ENCODE measurements around the gene NDUFS6. TPM values are rescaled to one million over a fixed set of nuclear protein-coding genes. Genes with fewer than 3 reads are reported as not detected.
A peak's percentile ranks its signal among the peaks of the same experiment; 100 is the strongest.

Gene NDUFS6
- polyA plus RNA-seq (ENCODE audit: insufficient read length in 4 of 4), result 10 to 100 TPM; 35.4 to 64.5 (median 54.7) TPM

DNA sequence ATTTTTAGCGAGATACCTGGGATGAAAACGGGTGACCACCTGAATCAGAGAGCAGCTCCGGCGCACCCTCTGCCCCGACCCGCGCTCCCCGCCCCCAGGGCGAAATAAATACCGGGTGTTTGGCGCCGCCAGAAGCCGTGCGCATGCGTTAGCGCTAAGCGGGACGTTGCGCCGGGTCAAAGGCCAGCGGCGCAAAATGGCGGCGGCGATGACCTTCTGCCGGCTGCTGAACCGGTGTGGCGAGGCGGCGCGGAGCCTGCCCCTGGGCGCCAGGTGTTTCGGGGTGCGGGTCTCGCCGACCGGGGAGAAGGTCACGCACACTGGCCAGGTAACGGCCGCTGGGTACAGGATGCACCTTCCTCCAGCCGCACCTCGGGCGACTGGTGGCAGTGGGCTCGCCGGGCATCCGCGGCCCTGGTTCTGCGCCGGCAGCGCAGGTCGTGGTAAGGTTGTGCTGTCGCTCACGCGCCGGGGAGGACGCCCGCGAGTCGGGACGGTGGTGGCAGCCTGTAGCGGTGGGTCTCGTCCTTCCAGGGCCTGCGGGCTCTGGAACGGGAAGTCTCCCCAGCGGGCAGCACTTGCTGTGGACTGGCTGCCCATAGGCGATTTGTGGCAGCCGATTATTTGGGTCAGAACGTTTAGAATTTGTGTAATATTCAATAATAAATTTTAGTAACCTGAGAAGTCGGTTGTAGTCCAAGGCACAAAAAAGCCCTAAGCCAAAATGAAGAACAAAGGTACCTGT lies at the start of gene NDUFS6:
TSS of gene NDUFS6 (plus strand) at position 186 of the 745 bp plus-strand sequence. CDS start at position 197, 11 bp downstream.
- no peak for DNase-seq (ENCODE audit: low read depth in 4 of 4, low spot score in 3 of 4)

DNA sequence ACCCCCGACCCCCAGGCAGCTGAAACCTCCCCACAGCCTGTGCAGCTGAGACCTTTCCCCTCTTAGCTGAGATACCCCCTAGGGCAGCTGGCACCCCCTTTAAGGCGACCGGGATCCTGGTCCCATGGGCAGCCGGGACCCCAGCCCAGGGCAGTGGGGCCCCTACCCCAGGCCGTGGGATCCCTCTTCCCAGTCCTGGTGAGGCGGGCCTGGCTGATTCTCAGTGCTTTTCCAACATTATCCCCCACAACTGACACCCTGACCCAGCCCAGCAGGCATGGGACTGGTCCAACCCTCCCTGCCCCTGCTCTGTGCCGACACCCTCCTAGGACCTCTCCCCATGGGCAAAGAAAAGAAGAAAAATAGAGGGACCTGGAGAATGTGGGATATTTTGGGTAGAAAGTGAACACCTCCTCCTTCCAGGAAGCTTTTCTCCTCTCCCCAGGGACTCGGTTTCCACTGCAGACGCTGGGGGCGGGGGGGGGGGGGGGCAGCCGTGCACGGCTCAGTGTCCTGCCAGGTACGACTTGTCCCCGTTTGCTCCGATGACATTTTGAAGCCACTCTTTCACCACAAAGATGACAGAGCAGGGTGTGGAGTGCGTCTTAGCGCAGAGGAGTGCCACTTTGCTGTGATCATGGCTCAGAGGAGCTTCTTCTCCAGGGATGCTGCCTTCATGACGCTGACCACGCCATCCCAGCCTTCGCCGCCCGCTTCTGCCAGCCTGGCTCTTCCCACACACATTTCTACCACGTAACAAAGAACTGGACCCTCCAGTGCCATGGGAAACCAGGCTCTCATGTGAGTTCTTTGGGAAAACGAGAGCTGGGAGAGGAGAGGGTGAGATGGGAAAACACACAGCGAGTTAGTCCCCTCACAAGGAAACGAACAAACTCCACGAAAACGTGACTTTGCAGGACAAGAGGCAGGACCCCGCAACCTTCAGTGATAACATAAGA lies 49.1 kb upstream of the NDUFS6 start:
- no peak for DNase-seq (ENCODE audit: low read depth in 4 of 4, low spot score in 3 of 4)

DNA sequence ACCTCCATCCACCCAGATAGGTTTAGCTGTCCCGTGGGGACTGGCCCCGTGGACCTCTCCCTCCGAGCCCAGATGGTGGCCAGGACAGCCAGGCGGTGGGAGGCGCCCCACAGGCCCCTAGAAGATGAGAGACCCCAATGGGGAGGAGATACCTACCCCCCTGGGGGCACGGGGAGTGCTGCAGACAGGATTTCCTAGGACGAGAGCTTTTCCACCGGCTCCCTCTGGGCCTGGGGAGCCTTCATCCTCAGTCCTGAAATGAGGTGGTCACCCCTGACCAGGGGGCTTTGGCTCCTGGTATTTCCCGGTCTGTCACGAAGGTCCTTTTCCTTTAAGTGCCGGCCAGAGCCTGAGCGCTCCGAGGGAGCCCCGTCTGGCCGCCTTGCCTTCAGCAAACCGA lies 48.3 kb upstream of the NDUFS6 start:
- no peak for DNase-seq (ENCODE audit: low read depth in 4 of 4, low spot score in 3 of 4)

DNA sequence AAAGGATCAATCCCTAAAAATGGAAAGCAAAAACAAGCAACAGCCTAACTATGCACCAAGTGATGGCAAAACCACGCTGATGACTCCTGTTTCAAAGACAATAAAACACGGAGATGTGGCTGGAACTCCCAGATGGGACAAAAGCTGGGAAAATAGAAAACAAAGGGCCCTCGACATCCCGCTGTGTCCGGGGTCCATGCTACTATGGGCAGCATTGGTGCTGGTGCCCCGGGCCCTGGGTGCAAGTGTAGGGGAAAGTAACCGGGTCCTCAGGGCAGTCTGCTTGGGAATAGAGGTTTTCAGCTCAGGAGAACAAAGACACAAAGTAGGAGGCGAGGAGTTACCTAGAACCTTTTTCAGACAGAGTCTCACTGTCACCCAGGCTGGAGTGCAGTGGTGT lies 47.7 kb upstream of the NDUFS6 start:
- no peak for DNase-seq (ENCODE audit: low read depth in 4 of 4, low spot score in 3 of 4)

DNA sequence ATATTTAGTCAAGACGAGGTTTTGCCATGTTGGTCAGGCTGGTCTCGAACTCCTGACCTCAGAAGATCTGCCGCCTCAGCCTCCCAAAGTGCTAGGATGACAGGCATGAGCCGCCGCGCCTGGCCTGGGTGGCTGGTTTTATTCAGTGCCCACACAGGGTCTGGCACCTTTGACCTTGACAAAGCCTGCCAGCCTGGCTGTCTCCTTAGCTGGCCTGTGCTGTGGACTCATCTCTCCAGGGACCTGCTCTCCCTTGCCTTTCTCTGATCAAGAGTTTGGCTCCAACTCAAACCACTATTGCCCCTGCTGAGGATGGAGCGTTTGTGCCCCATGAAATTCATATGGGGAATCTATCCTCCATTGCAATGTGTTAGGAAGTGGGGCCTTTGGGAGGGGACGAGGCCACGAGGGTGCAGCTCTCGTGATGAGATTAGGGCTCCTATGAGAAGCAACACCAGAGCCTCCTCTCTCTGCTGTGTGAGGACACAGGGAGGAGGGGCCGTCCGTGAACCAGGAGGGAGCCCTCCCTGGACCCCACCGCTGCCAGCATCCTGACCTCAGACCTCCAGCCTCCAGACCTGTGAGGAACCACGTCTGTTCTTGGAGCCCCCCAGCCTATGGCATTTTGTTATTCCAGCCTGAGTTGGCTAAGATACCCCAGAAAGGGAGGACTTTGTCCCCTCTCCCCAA lies 46.5 kb upstream of the NDUFS6 start:
- no peak for DNase-seq (ENCODE audit: low read depth in 4 of 4, low spot score in 3 of 4)

DNA sequence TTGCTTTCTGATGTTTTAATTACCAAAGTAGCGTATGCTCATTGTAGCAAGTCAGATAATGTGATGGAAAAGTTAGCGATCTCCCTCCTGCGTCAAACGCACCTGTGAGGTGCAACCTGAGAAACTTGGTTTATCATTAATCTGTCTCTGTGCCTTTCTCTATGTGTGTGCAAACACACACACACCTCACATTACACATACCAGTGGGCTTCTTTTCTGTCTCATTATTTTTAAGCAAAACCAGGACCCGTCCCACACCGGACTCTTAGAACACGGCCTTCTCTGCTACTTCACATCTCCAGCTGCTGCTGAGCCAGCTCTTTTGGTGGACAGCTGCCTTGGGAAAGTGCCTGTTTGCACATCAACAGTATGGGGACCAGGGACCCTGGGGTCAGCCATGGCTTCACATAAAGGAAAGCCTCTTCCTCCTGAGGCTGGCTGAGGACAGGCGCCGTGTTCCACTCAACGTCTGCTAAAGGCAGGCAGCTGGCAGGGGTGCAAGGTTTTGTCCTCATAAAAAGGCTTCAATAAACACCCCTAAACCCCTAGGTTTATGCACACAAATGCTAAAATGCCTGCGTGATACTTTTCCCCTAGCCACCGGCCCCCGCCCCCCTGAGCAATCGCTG lies 45.8 kb upstream of the NDUFS6 start:
- DNase-seq (ENCODE audit: low read depth in 4 of 4, low spot score in 3 of 4), result no peak

DNA sequence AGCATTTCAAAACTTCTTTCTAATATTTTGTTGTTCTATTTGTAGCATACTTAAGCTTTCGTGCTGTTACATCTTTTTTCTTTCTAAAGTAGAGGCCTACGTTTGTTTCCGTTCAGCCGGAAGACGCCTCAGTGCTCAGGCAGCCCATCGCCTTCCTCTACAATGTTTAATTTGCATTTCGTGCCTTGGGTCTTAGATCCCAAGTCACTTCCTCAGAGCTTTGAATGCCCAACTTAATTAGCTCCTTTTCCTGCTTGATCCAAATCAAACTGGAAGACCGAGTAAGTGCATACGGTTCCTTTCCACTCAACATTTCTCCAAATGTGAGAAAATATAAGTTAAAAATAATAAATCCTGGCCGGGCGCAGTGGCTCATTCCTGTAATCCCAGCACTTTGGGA lies 44.7 kb upstream of the NDUFS6 start:
- no peak for DNase-seq (ENCODE audit: low read depth in 4 of 4, low spot score in 3 of 4)

DNA sequence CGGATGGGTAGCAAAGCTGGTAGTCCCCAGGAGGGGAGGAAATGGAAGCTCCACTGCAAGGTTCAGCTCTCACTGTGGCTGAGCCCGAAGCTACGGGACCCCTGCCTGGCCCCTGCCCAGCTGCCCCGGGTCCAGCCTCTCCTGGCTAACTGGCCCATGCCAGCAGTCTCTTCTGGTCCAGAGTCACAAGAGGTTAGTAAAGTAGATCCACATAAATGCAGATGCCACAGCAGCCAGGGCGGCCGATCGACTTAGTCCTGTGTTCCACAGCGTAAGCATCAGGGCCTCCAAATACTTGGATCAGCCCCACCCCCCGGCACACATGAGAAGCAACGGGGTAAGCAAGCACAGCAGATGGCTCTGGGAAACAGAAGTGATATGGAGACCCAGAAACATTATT lies 43.7 kb upstream of the NDUFS6 start:
- no peak for DNase-seq (ENCODE audit: low read depth in 4 of 4, low spot score in 3 of 4)

DNA sequence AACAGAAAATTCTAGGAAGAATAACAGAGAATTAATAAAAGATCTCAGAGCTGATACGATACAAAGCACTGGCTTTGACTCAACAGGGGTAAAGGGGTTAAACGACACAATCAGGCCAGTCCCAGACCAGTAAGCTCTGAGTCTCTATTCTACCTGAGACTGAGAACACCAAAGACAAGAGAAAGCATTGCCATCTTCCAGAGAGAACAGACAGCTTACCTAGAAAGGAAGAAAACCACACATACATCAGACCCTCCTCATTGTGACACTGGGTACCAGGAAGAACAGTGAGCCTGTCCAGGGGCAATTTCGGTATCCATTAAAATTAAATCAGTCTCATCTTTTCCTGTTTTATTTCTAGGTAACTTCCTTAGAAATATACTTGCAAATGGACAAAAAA lies 42.6 kb upstream of the NDUFS6 start:
- no peak for DNase-seq (ENCODE audit: low read depth in 4 of 4, low spot score in 3 of 4)

DNA sequence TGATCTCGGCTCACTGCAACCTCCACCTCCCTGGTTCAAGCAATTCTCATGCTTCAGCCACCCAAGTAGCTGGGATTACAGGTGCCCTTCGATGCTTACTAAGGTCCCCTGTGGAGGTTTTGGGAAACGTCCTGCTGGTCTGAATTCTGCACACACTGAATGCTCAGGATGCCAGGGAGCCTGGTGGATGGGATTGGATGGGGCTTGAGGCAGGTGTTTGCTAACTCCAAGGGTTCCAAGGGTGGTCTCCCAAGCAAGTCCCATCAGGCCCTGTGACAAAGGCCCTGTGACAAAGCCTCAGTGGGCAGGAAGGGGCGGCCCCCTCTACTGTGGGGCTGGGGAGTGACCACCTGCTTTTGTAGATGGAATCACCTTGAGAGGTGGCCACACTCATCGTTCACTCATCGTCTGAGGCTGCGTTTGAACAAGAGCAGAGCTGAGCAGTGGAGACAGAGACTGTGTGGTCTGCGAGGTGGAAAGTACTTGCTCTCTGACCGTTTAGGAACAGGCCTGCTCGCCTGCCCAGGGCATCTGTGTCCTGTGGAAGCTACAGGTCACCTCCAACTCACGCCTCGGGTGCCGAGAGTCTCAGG lies 41.7 kb upstream of the NDUFS6 start:
- DNase-seq (ENCODE audit: low read depth in 4 of 4, low spot score in 3 of 4), result no peak

DNA sequence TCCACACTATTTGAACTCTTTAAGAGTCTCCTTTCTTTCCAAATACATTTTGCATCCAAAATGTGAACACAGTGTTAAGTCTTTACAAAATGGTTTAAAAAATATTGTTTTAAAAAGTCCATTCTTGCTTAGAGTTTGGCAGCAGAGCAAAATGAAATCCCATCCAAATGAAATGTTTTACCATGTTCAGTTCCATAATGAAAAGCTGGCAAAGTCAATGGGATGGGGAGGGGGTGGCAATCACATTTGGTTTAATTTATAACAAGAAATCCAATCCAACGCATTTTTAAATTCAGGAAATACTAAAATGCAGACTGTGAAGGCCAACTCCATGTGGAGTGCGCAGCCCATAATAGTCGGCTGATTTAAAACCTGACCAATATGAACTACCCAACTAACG lies 41.0 kb upstream of the NDUFS6 start:
- DNase-seq (ENCODE audit: low read depth in 4 of 4, low spot score in 3 of 4), result no peak

DNA sequence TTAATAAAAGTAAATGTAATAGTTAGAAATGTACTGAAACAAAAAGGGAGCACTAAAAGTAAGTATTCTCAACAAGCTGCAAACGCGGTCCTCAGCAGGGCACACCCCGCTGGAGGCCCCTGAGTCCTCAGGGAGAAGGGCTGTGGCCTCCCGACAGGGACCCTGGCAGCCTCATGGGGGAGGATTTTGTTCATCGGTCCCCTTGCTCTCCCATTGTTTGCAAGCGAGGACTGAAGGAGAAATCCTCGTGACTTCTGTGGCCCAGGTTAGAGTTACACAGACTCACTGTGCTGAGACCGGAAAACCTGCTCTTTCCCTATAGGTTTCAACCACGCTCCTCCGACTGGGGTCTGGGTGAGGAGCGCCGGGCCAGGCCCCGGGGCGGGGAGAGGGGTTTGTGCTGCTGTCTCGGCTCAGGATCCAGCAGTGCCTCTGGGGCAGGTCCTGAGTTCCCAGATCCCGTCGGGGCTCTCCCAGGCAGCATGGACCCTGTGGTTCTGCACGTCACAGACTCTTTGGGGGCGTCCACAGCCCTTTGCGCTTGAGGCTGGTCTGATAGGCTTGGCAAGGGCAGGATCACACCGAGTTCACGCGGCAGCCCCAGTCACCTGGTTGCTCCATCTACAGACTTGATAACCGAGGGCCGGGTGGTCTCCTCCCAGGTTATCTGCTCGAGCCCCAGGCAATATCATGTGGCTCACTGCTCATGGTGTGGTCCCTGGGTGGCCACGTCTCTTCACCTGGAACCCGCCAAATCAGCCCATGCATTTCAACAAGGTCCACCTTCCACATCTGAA lies 40.4 kb upstream of the NDUFS6 start:
- DNase-seq (ENCODE audit: low read depth in 4 of 4, low spot score in 3 of 4), result no peak

DNA sequence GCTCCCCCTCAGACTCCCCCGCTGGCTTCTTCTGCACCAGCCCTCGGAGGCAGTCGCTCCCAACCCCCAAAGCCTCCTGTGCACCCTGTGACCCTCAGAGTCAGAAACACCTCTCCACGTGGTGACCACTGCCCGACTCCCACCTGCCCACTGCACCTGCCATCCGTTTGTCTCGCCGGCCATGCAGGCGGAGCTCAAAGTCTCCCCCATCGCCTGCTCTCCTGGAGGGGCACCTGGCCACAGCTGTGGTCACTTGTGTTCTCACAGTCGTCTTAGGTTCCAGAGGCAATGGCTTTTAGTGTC lies 39.8 kb upstream of the NDUFS6 start:
- no peak for DNase-seq (ENCODE audit: low read depth in 4 of 4, low spot score in 3 of 4)

DNA sequence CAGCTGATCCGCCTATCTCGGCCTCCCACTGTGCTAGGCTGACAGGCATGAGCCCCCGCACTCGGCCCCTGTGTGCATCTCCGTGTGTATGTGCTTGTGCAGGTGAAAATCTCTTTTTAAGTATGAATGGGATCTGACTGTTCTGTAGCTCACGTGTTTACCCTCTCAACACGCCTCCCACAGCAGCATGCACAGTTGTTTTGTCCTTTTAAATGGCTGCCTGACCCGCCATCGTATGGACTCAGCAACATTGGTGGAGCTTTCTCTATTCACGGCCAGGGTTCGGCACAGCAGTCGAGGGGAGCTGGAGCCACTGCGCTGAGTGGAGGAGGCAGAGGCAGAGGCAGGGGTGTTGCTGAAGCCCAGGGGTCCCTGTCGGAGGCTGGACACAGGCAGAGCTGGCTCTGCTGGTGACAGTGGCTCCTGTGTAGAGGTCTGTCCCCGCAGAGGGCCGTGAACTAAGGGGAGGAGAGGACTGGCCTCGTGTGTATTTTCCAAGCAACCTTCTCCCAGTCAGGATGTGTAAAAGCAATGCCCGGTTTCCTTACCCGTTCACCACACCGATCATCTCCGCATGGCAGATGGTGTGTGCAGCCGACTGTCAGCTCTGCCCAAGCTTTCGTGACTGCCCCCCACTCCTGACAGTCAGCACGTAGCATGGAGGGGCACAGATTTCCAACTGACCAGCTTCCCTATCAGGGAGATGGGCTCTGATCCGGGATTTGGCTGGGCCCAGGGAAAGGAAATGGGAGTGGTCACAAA lies 38.9 kb upstream of the NDUFS6 start:
- no peak for DNase-seq (ENCODE audit: low read depth in 4 of 4, low spot score in 3 of 4)

DNA sequence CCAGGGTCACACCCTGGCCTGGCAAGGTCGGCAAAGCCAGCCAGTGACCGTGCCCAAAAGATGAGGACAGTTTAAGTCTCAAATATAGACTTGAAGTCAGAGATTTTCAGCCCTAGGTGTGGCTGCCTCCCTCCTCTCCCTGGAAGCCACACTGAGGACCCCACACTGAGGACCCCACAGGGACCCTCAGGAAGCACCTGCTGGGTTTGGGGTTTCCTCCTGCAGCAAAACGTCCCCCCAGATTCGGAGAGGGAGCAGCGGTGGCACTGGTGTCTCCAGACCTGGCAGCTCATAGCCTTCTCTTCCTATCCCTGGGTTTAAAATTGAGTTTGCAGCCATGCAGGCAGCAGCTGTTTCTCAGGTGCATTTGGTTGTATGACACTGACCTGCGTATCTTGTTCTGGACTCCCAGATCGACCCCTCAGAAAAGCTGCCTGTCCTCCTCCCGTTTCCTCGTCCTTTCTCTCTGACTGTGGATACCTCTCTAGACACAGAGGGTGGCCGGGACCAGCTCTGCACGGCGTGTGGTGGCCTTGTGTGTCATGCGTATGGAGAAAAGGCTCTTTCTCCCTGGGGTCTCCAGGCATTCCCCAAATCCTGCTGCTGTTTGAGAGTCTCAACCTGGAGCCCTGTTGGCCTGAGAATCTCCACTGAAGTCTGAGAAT lies 38.2 kb upstream of the NDUFS6 start:
- DNase-seq (ENCODE audit: low read depth in 4 of 4, low spot score in 3 of 4), result no peak

DNA sequence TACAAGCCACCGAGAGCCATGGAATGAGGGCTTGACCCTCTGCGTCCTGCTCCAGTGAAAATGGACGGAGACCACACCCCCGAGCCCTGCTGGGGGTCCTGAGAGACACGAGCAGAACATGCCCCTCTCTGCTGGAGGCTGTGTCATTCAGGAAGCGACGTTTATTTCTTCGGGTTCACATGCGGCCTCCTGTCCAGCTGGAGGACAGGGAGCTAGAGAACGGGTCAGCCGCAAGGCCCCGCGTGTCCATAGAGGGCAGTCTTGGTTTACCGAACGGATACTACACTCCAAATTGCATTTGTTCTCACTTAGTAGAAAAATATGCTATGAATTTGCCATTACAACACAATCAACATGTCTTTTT lies 37.7 kb upstream of the NDUFS6 start:
- DNase-seq (ENCODE audit: low read depth in 4 of 4, low spot score in 3 of 4), result peak in 2 of 4 donors; percentile 40 to 52

DNA sequence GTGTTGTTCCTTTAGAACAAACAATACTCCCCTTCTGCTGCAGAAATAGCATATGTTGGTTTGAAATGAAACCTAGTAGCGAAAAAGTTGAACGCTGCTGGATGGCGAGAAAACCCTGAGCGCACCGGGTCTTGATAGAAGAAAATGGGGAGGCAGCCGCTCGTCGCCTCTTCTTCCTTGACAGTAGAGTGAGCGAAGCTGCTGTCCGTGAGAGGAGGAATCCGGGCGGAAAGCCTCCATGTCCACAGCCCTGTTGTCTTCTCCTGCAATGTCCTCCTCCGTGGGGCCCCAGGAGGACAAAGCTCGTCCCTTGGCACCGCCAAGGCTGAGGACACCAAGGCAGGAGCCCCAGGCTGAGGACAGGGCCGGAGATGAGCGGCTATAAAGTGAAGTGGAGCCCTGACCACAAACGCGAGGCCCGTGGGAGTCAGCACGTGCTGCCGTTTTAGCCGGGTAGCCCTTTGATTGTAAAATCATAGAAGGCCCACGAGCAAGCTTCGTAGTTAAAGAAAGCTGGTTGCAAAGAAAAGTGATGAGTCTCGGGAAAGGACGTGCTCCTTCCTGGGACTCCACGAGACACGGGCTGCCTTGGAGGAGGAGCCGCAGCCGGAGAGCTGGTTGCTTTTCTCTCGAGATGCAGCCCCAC lies 37.1 kb upstream of the NDUFS6 start:
- no peak for DNase-seq (ENCODE audit: low read depth in 4 of 4, low spot score in 3 of 4)

DNA sequence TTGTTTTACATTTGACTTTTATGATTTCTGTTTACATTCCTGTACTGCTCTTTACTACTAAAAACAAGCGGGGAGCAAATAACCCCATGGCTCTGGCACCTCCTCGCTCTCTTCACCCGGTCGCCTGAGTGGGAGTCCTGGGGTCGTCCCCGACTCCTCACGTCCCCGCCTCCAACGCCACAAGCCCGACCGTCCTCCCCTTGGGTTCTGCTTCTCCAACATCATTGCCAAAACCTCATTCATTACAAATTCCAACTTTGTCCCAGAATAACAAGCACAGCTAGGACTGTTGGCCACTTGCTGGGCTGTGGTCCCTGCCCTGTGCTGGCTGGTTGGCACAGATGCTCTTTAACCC lies 36.6 kb upstream of the NDUFS6 start:
- DNase-seq (ENCODE audit: low read depth in 4 of 4, low spot score in 3 of 4), result no peak
